Peyer's patch (tissue), 4 donors: ENCODE measurements around the gene MAP3K3.

Source experiments
- CTCF ChIP-seq, 6 experiments: fragments of 450-650 bp in 4 of 6; fragments of 200-600 bp in 2 of 6; sonication (generic) in 1 of 6; IDR thresholded peaks; one replicate each; pipeline ENCODE4 v1.5.1; 2017 to 2019; ENCODE audit warnings: antibody characterized with exemption in 6 of 6, mild to moderate bottlenecking in 3 of 6, moderate library complexity in 1 of 6
- POLR2A ChIP-seq, 2 donors: fragments of 450-650 bp; IDR thresholded peaks; one replicate each; pipeline ENCODE4 v1.5.1; 2017; ENCODE audit warnings: antibody characterized with exemption in 2 of 2, mild to moderate bottlenecking in 2 of 2, moderate library complexity in 2 of 2

GRCh38 chr17:63701868-63702720 is 79.9 kb downstream of the MAP3K3 start:
- TF ChIP-seq CTCF (IDR thresholded peaks at IDR 0.05) (no peak), POLR2A (IDR thresholded peaks at IDR 0.05) (no peak)
